NCI-H1694 (cell line): ENCODE measurements around the gene LRRC4C.

ENCODE experiments used
- DNase-seq: peaks from one replicate; lab custom pipeline; 2025; lab: John Stamatoyannopoulos, UW

Gene LRRC4C

DNA sequence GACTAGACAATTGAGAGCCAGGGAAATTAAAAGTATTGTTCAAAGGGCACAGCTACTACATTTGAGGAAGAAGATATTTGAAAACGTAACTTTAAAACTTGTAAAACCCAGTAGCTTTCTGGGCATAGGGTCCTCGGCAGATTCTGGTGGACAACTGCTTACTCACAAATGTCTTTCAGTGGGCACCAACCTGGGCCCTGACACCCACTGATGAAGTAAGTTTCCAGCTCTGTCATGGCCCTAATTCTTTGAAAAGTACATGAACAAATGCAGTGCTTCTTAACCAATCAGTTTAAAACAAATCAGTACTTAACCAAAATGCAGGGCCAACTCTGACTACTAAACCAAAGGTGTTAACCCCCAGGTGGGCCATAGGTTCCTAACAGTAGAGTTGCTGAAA is 1170.1 kb downstream of the LRRC4C start:
- DNase-seq, result no peak

DNA sequence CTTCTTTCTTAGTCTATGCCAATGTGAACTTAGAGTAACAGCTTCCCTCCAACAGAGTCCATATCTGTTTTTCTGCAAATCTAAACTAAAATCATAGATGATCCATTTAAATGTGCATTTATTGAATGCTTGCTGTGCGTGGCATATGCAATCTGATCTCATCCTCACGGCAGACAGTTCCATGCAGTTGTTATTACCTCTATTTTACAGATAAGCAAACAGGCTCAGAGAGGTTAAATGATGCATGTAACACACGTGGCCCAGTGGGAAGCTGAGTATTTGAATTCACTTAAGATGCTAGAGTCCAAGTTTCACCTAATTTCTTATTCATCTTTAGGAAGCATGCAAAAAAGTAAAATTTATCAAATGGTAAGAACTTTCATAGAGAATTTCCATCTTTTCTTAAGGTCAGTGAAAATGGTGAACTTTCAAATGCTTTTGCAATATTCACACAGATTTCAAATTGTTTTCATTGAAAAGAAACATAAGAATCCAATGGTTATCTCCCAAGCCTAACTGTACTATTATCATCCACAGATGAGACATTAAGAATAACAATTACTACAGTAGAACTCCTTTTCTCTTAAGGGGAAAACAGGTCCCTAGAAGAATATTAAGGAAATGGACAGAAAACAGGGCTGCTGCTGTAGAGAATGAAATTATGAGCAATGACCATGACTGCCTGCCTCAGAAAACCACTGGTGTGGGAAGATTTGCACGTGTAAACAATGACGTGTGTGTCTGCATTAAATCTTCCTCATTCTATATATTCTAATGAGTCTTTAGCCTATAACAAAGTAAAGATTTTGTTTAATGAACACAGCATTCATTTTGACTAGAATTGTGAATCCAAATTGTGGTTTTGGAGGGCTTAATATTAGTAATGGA is 1171.3 kb downstream of the LRRC4C start:
- DNase-seq, result no peak

DNA sequence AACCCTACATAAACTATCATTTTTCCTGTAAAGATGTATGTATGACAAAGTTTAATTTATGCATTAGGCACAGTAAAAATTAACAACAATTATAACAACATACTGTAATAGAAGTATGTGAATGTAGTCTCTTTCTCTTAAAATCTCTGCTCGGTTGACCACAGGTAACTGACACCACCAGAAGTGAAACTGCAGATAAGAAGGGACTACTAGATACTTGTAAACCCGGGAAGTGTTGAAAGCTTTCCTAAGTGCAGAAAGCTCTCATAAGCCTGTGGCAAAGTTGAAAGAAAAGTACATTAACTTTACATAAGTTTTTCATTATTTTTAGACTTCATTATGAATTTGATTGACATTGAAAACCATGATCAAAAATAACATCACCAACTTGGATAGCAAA is 1173.3 kb downstream of the LRRC4C start:
- DNase-seq, result no peak

DNA sequence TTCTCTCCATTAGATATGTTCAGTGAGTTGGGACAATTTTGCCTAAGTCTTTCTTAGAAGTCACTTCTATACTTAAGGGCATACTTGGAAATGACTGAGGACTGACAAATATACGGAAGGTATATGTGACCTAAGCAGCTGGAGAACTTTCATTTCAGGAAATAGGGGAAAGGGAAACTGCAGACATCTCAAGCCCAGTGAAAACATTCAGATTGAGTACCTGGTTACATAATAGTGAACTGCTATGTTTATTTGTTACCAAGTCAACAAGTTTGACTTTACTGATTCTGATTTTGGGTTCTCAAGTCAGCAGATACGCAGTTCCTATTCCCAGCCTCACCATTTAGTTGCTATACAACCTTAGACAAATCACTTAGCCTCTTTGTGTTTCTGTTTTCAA is 1173.9 kb downstream of the LRRC4C start:
- no peak for DNase-seq

DNA sequence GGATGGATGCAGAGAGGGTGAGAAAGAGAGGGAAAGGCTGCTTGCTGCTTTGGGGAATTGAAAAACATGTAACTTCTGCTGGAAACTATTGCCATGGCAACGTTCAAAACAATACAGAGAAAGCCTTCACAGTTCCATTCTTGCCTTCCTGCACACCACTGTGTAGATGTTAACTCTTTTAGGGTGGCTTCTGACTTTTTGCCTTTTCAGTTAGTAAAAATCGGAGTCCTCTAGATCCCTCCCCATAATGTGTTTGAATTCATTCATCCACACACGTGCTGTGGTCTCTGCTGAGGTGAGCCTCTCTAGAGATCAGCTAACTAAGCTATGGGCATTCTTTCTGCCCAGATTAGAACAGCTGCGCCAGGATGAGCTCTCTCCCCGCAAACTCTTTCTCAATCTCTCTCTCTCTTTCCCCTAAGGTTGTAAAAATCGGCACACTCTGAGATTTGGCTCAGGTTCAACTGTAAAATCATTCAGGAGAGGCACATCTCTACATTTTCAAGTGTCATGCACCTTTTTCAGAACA is 1178.3 kb downstream of the LRRC4C start:
- DNase-seq, result no peak

DNA sequence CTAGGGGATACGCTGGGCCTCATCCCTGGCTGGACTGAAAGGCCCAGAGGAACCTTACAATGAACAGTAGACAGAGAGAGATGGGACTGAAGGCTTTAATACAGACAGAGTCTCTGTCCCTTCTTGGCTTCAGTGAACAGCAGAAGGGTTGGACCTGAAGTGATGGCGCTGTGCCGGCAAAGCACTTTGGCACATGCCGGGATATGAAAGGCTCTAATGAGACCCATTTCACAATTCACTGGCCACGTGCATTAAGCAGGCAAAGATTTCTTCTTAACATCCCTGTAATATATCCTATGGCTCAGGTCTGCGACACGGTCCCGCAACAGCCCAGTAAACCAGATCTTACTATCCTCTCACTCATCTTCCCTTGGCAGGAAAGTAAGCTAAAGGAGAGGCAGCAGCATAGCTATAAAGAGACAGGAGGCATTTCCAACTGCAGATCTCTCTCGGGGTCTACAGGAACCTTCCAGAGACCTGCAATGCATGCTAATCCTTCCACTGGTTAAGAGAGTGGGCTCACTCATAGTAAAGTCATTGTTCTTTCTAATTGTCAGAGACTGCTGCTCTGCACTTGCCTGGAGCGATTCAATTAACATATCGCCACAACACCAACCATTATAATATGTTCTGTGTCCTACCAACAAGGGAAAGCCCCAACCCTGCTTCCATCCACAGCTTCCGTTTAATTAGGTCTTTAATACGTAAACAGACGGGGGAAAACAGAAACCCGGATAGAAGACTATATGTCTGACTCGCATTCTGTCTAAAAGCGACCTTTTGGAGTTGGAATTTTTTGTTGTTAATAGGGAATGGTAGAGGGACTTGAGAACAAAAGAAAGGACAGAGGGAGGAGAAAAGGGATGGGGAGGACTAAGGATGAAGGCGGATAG is 1179.0 kb downstream of the LRRC4C start:
- DNase-seq, result no peak

DNA sequence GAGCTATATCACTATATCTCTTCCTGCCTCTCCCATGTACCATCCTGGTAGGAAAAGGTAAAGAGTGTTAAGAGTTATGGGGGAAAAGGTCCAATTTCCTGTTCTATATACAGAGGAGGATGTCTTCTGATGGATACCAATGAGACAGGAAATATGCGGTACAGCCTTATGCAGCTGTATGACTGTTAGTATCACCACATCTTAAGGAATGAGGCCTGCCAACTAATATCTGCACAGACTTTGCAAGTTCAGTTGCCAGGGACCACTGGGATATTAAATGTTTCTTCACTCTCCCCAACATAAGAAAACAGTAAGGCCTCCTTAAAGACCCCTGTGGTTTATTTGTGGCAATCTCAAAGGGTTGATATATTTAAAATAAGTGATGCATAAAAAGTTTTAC is 1182.5 kb downstream of the LRRC4C start:
- no peak for DNase-seq

DNA sequence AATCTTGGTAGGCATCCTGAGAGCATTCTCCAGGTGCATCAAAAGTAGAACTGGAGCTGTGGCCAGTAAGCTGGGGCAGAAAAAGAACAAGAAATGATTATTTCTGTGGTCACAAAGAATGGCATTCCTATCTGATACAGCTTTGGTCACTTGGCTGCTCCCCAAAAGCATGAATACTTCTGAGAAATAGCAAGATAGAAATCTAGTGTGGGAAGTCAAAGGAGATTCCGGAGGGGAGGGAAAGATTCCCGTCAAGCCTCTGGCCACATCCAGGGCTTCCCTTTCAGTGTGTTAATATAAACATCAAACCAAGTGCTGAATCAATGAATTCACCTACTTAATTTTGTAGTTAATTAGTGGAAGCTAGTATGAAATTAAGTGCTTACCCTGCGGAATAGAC is 1185.4 kb downstream of the LRRC4C start:
- DNase-seq, result no peak

DNA sequence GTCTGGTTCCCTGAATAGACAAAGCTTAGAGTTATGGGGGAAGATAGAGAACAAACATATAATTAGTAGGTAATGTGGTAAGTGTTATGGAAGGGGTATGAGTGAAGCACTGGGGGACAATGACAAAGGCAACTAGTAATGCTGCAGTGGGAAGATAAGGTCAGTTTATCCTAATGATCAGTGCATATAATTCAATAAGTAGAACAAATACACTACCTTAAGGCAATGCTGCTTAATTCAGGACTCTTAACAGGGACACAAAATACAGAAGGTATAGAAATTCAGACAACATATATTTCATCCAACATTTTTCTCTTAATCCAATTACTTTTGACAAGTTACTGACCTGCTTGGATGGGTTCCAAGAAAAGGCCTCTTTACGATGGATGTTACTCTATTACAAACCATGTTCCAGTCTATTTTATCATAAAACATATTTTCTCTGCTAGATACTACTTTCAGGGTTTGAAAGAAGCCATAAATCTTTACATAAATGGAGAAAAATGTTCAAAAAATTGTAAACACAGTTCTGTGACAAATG is 1186.2 kb downstream of the LRRC4C start:
- DNase-seq, result no peak

DNA sequence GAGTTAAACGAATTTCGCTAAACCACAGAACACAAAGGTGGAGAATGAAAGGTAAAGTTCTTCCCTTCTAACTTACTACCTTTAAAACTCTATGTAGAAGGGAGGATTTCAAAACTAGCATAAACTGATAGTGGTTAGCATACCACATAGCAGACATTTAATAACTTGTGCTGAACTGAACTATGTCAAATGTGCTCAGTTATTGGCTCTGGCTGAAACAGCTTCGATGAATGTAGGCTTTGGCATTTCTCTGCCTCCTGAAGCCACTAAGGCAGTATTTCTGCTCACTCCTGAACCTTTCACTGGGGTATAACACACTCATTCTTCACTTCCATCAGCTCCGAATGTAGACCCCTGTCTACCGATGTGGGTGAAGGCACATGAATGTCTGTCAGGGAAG is 1188.1 kb downstream of the LRRC4C start:
- no peak for DNase-seq

DNA sequence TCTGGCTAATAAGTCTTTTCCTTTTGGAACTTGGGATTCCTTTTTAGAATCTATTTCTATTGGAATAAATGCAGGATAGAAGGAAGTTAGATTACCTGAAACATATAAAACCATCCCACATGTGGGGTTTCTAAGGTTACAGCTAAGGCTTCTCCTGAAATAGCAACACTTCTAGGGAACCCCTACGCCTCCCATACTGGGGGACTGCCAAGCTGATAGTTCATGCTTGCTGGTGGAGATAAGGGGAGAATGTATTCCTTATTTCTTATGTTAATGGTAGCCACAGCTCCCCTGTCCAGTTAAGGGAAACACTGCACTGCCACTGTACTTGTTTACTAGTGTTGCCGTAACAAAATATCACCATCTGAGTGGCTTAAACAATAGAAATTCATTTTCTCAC is 1189.6 kb downstream of the LRRC4C start:
- DNase-seq, result no peak

DNA sequence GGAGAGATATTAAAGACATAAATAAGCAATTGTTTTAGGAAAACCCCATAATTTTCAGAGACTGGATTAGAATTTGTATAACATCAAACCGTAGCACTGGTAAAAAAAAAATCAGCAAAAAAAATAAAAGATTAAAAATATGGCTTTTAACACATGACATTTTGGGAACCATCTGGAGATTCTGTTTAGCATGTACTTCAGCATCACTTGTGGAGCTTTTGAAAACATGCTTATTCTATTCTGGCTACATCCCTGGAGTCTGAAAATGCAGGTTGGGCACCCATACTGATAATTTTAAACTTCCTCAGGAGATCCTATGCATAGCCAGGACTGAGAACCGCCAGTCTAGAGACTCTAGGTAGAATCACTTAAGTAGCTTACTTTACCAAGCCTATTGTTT is 1190.9 kb downstream of the LRRC4C start:
- DNase-seq, result no peak

DNA sequence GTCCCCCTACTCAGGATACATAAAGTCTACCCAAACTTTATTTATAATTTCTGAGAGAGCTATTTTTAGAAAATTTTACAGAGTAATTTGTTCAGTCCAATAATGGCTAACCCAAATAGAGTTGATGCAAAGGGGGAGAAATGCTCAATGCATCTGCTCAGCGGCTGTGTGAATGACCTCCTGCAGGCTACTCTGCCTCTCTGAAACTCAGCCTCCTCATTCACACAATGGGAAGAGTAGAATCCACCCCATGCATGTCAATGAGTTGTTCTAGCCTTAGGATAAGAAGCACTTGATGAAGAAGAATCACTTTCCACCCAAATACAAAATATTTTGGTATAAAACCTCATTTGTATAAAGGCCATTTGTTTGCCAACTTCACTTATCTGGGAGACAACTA is 1204.0 kb downstream of the LRRC4C start:
- no peak for DNase-seq

DNA sequence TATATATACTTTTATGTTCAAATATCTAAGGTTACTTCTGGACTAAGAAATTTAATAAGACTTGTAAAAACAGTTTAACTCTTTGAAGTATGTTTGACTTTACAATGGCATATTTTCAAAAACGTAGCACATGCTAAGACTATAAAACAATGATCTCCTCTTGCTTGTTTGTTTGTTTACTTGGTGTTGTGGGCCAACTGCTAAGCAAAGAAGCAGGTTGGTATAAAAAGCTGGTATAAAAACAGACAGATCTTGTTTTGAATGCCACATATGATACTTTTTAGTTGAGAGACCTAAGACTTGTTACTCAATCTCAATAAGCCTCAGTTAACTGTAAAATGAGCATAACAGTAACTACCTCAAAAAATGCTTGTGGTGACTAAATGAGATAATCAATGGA is 1206.3 kb downstream of the LRRC4C start:
- DNase-seq, result no peak

DNA sequence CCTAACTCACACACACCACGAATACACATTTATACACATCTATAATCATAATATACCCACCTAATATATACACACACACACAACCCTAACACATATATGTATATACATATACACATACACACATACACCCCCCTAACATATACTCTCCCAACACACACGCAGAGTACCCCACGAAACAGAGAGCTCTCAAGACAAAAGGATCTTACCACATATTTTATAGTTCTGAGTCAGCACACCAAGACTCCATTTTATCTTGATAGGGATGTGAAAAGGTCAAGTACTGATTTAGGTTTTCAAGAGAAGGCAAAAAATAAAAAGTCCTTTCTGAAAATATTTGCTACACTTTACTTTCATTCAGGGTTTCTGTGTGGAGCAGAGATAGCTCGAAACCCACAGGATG is 1207.2 kb downstream of the LRRC4C start:
- no peak for DNase-seq

DNA sequence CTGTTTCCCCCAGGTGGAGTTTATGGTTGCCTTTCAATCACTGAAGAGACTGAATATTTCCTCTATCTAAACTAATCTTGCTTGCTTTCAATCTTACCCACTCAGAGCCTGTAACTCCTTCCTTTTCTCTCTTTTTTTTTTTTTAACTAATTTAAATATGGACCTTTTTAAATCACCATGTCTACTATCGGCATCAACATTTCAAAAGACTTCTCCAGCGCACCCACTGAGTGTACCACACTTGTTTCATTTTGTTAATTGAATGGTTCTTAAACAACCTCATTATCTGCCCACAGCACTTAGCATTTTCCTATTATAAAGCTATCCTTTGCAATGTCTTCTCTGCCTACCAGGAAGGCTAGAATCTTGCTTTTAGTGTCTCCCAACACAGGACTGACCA is 1212.5 kb downstream of the LRRC4C start:
- no peak for DNase-seq

DNA sequence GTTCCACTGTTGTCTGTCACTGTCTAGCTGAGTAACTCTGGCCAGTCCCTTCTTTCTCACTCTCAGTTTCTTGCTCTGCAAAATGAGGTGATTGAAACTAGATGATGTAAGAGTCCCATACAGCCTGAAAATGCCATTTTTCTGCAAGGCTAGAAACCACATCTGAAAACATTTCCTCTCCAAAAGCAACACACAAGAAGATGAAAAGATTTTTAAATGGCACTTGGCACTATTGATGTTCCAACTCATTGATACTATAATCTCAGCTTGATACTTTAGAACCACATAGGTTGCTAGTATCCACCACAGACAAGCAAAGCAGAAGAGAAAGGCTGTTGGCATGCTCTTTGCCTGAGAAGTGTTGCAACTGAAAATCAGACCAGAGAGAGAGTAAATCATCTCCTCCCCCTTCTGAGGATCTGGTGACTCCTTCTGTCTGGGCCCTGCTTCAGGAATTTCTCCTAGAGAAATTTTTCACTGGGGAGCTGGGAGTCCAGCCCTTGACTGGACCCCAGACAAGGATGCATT is 1217.9 kb downstream of the LRRC4C start:
- DNase-seq, result no peak

DNA sequence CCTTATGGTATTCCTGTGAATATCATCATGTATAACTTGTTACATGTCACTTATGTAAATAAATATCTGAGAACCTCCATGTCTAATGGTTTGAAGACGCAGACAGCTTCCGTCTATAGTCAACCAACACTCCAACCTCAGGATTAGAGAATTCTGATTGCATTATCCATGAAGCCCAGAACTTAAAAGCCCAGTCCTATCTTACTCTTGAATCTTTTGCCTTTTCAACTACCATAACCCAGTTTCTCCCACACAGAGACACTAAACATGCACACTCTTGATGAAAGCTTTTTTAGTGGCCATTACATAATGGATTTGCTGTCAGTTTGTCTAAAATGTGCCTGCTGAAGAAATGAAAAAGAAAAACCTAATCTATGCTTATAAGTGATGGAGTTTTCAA is 1219.2 kb downstream of the LRRC4C start:
- no peak for DNase-seq

DNA sequence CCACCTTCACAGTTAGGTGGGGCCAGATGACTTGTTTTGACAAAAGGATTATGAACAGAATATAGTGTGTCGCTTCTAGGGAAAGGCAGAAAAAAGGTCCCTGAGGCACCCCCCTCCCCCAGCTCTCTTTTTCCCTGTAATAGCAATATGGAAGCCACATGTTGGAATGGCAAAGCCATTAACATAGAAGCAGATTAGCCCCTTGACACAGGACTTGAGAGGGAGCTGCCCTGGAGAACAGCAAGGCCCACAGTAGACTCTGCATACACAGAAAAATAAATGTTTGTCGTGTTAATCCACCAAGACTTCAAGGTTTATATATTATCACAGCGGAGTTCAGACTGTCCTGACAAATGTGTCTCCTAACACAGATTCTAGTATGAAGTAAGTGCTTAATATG is 1222.9 kb downstream of the LRRC4C start:
- no peak for DNase-seq

DNA sequence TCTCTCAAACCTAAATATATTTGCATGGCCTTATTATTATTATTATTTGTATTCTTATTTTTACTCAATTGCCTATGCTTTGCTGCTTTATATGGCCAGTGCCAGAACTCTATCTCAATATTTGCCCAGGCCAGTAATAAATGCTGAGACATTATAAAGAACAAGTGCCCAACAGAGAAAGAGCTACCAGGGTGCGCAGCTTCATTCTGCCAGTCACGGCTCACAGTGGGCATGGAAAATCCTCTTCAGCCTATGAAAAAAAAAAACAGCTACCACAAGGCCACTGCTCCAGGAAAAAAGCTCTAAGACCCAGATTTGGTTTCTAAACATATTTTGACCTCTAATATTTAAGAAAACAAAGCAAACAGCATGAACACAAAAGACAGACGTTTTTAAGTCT is 1223.6 kb downstream of the LRRC4C start:
- DNase-seq, result no peak

DNA sequence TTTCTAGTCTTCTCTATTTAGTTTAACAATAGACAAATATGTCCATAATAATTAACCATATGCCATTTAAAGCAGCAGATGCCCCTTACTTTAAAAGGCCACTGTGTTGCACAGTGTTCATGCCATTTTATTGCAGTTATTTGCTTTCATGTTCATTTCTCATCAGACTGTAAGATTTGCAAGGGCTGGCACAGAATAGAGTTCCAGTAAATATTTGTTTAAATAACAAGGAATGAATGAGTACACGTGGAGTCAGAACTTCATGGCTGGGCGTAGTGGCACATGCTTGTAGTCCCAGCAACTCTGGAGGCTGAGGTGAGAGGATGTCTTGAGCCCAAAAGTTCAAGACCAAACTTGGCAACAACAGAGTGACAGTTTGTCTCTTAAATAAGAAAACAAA is 1228.6 kb downstream of the LRRC4C start:
- no peak for DNase-seq

DNA sequence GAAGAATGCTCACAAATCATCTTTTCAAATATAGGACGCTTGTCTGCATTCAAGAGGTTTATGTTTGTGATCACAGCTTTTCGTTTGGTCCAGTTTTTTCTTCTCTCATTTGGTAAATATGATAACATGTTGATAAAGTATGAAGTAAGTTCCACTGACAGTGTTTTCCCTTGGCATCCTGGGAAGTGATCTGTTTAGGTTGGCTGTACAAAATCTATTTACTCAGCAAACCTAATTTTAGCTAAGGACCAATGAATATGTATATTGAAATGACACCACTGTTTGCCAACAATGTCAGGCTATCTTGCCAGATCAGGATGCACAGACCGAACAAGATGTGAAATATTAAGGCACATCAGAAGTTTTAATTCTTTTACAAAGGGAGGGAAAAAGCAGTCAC is 1230.8 kb downstream of the LRRC4C start:
- DNase-seq, result no peak
